Gastroesophageal sphincter (tissue), 3 donors: Measurements from ENCODE around the gene TGFBR3.

Experiments used
- CTCF ChIP-seq, 4 experiments: fragments of 200-600 bp in 2 of 4; fragments of 450-650 bp in 2 of 4; sonication (generic) in 1 of 4; IDR thresholded peaks; one replicate each; pipeline ENCODE4 v1.5.1; 2017 to 2019; ENCODE audit warnings: antibody characterized with exemption in 4 of 4, mild to moderate bottlenecking in 2 of 4, moderate library complexity in 2 of 4
- POLR2A ChIP-seq, 2 donors: fragments of 450-650 bp; IDR thresholded peaks; one replicate each; pipeline ENCODE4 v1.6.1; 2017; ENCODE audit warnings: antibody characterized with exemption in 2 of 2, mild to moderate bottlenecking in 2 of 2, moderate library complexity in 1 of 2

DNA sequence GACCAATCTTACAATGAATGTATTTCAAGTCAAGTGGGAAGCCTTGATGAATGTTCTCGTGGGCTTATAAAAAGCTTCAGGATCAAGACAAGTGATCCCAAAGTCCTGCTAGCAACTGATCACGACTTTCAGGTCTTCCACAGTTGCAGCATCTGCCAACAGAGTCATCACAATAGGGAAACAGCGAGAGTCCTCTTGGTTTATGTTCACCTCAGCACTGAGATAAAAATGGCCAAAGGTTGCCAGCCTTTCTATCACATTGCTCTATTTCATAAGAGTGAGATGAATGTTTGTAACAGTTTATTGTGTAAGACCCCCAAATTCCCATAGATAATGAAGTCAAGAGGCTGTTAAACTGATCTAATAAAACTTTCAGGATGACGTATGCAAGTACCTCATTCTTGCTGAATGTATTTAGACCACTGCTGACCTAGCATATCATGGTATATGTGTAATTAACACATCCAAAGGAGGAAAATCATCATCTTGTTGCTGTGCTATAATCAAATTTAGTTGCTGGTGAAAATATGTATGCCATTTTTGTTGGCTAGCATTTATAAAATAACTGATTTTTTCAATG is 150.6 kb downstream of the TGFBR3 start:
- TF ChIP-seq POLR2A (IDR thresholded peaks at IDR 0.05): no peak
- no peak for TF ChIP-seq CTCF (IDR thresholded peaks at IDR 0.05)
